K562 (cell line): ENCODE results near the gene XRRA1.

Experiments
- BHLHE40 ChIP-seq: IDR thresholded peaks from 2 replicates; pipeline ENCODE4 v1.6.1; 2011; ENCODE audit warnings: low read length, improper control_type of control experiment
- CEBPB ChIP-seq: fragments of 450-650 bp; IDR thresholded peaks from 2 replicates; pipeline ENCODE4 v1.6.1; 2016; ENCODE audit warnings: missing genetic modification characterization, missing compliant biosample characterization
- CHD1 ChIP-seq: fragments of 200-600 bp; sonication (generic); IDR thresholded peaks from one replicate; pipeline ENCODE4 v1.6.1; 2012; ENCODE audit warnings: mild to moderate bottlenecking, moderate library complexity, low read length, inconsistent platforms
- CHD2 ChIP-seq: IDR thresholded peaks from 2 replicates; pipeline ENCODE4 v1.6.1; 2011; ENCODE audit warnings: low read depth, low read length
- MTF1 ChIP-seq: fragments of 250-450 bp; sonication (Bioruptor Pico); IDR thresholded peaks from 2 replicates; pipeline ENCODE4 v1.9.0; 2021; ENCODE audit warnings: moderate library complexity, mild to moderate bottlenecking, inconsistent platforms, borderline replicate concordance
- PHF20 ChIP-seq: fragments of 450-650 bp; IDR thresholded peaks from 2 replicates; pipeline ENCODE4 v1.6.1; 2018; ENCODE audit not compliant: partially characterized antibody
- SMC3 ChIP-seq: conservative IDR thresholded peaks from 2 replicates; pipeline ENCODE4 v1.6.1; 2011; ENCODE audit warnings: low read depth, low read length, improper control_type of control experiment; ENCODE audit not compliant: insufficient read depth
- SOX6 ChIP-seq: fragments of 450-650 bp; IDR thresholded peaks from 2 replicates; pipeline ENCODE4 v1.6.1; 2014; ENCODE audit warnings: mild to moderate bottlenecking
- SRSF3 ChIP-seq: fragments of 200-400 bp; formaldehyde crosslinking; IDR thresholded peaks from 2 replicates; pipeline ENCODE4 v1.6.1; 2016; ENCODE audit warnings: mild to moderate bottlenecking, low read length, moderate library complexity; ENCODE audit not compliant: insufficient read depth
- TAF1 ChIP-seq: IDR thresholded peaks from 2 replicates; pipeline ENCODE4 v1.6.1; 2011; ENCODE audit warnings: mild to moderate bottlenecking, low read length, moderate library complexity; ENCODE audit not compliant: insufficient read depth, control insufficient read depth, severe bottlenecking; ENCODE audit errors: extremely low read depth
- ZNF232 ChIP-seq: sonication (generic); formaldehyde crosslinking; IDR thresholded peaks from 2 replicates; pipeline ENCODE4 v1.8.0; 2022; ENCODE audit warnings: mild to moderate bottlenecking, missing genetic modification reagents
- TF ChIP-seq, protein P1 (sequence below): sonication (generic); formaldehyde crosslinking; IDR thresholded peaks from 2 replicates; pipeline ENCODE4 v1.5.0; 2020; ENCODE audit warnings: missing genetic modification reagents

DNA sequence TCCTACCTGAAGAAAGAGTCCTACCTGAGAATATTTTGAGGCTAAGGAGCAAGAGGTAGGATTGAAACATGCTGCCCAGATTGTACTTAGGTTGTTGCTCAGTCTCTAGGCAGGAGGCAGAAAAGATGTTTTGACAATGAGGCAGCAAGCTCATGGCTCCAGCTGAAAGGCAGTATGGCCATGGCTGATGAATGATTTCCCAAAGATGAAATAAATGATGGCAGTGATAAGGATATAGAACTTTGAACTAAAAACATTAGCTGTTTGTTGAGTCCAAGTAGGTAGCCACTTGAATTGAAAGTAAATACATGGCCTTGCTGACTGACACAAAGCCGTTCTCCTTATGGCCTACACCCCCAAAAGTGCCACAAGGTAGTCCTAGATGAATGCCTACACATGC lies 33.0 kb upstream of the XRRA1 start:
- TF ChIP-seq CHD1 (no peak), TAF1 (no peak), PHF20 (no peak), SOX6 (no peak), MTF1 (CRISPR knock-in tag) (no peak), CEBPB (tag) (no peak), BHLHE40 (no peak), ZNF232 (no peak), SMC3 (no peak), CHD2 (no peak), SRSF3 (no peak)
- TF ChIP-seq, protein P1, sequence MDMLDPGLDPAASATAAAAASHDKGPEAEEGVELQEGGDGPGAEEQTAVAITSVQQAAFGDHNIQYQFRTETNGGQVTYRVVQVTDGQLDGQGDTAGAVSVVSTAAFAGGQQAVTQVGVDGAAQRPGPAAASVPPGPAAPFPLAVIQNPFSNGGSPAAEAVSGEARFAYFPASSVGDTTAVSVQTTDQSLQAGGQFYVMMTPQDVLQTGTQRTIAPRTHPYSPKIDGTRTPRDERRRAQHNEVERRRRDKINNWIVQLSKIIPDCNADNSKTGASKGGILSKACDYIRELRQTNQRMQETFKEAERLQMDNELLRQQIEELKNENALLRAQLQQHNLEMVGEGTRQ (CRISPR knock-in tag), result no peak
